DMS 273 (cell line): Measurements from ENCODE around the gene SPATS1.

Source experiments
- DNase-seq: peaks from one replicate; lab custom pipeline; 2025; ENCODE audit not compliant: unreplicated experiment; lab: John Stamatoyannopoulos, UW

Gene SPATS1

DNA sequence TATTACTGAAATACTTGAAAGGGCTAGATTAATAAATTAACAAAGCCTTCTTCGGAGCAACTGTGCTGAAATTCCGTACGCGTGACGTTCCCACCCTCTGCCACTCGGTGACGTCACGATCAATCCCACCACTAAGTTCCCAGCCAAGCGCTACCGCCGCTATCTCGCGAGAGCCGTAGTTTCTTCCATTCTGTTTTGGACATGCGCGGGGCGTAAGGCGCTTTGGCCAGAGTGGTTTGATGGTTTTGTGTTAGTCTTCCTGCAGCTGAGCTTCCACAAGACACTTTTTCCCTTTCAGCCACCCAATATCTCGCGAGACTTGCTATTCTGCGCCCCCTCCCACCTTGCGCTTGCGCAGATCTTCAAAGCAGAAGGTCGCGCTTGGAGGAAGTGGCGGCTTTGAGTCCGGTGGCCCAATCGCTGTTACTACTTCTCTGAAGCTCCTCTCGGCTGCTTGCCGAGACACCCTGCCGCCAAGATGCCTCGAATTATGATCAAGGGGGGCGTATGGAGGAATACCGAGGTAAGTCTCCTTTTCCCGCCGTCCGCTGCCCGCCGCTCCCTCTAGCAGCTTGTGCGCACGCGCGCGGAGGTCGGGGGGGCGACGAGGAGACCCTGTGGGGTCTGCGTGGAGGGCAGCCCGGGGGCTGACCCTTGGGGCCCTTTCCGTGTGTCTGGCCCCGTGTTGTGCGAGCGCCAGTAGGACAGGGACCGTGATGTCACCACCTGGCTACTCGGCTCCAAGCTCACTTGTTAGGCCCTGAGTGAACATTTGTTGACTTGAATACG lies 45.1 kb downstream of the SPATS1 start, which contains the start of gene CDC5L:
TSS of gene CDC5L (plus strand) at position 361 of the 789 bp plus-strand sequence. CDS start at position 479, 118 bp downstream.
- DNase-seq: peak; percentile 99

DNA sequence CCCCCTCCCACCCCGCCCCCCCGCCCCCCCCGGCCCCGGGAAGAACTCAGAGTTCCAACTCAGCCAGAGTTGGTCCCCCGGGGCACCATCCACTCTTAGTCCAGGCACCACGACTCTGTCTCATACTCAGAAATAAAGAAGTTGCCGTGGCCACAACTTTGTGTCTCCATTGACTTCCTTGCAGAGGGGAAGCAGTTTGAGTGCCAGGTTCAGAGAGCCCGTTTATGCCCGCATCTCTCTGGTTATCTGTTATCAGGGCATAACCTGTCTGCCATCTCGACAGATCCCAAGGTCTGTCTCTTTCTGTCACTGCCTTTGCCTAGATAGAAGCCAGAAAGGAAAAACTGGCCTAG lies 45.7 kb downstream of the SPATS1 start:
- DNase-seq: peak; percentile 63

DNA sequence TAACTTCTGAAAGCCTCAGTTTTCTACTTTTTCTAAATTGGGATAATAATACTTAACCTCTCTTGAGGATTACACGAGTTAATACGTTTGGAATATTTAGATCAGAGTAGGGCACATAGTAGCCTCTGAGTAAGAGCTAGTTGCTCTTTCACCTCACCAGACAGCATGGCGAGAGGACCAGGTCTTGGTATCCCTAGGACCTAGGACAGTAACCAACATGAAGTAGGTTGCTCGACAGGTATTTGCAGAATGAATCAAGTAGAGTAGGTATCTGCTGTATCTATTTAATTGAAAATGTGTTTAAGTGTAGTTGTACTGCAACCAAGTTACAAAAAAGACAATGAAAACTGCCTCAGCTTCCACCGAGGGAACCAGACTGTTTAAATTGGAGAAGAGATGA lies 46.4 kb downstream of the SPATS1 start:
- DNase-seq: no peak

DNA sequence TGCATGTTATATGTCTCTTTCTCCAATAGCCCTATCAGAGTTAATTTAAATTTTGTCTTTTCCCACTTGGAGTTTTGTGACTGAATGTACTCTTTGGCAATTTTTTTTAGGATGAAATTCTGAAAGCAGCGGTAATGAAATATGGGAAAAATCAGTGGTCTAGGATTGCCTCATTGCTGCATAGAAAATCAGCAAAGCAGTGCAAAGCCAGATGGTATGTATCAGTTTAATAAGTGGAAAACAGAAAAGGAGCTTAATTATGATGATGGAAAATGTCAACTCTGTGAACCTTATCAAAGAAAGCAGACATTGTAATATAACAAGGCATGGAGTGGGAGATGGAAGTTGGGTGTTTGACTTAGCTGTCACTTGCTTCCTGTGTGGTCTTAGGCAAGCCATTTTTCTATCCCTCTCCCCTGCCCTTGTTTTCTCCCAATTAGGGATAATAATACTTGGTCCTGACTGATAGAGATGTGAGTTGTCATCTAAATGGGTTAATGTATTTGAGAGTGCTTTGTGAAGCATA lies 47.8 kb downstream of the SPATS1 start:
- DNase-seq: no peak
